ENCODE results near the gene PRPF39.
A peak's percentile ranks its signal among the peaks of the same experiment; 100 is the strongest.
"Not testable (repeated sequence)": the region's sequence is repeated elsewhere in the genome, so short reads cannot be mapped to it uniquely, and the experiment has no call there.

The PRPF39 gene

GRCh38 chr14:45081096-45081495, 2.8 kb upstream of the PRPF39 start:
- not testable (repeated sequence) for DNase-seq (ENCODE audit: extremely low read depth in 1 of 2, low read depth in 1 of 2)

GRCh38 chr14:45082420-45082819, 1.5 kb upstream of the PRPF39 start:
- no peak for DNase-seq (ENCODE audit: extremely low read depth in 1 of 2, low read depth in 1 of 2)

- no peak for DNase-seq (ENCODE audit: extremely low read depth in 1 of 2, low read depth in 1 of 2)
Measured at GRCh38 chr14:45083617-45083975, 320 bp upstream of the PRPF39 start.

- DNase-seq (ENCODE audit: extremely low read depth in 1 of 2, low read depth in 1 of 2): no peak
Measured at GRCh38 chr14:45084946-45085346, 1.0 kb downstream of the PRPF39 start.

- DNase-seq (ENCODE audit: extremely low read depth in 1 of 2, low read depth in 1 of 2): no peak
Measured at GRCh38 chr14:45089813-45090212, 5.9 kb downstream of the PRPF39 start.

- no peak for DNase-seq (ENCODE audit: extremely low read depth in 1 of 2, low read depth in 1 of 2)
Measured at GRCh38 chr14:45091710-45092109, 7.8 kb downstream of the PRPF39 start.

- no peak for DNase-seq (ENCODE audit: extremely low read depth in 1 of 2, low read depth in 1 of 2)
Measured at GRCh38 chr14:45094275-45094674, 10.4 kb downstream of the PRPF39 start.

GRCh38 chr14:45095143-45095542, 11.2 kb downstream of the PRPF39 start:
- no peak for DNase-seq (ENCODE audit: extremely low read depth in 1 of 2, low read depth in 1 of 2)

GRCh38 chr14:45096218-45096617, 12.3 kb downstream of the PRPF39 start:
- DNase-seq (ENCODE audit: extremely low read depth in 1 of 2, low read depth in 1 of 2): no peak

- DNase-seq (ENCODE audit: extremely low read depth in 1 of 2, low read depth in 1 of 2): no peak
Measured at GRCh38 chr14:45103806-45104205, 19.9 kb downstream of the PRPF39 start.

- no peak for DNase-seq (ENCODE audit: extremely low read depth in 1 of 2, low read depth in 1 of 2)
Measured at GRCh38 chr14:45104561-45104960, 20.6 kb downstream of the PRPF39 start.

- DNase-seq (ENCODE audit: extremely low read depth in 1 of 2, low read depth in 1 of 2): no peak
Measured at GRCh38 chr14:45112896-45113781, 29.2 kb downstream of the PRPF39 start.

- no peak for DNase-seq (ENCODE audit: extremely low read depth in 1 of 2, low read depth in 1 of 2)
Measured at GRCh38 chr14:45114327-45114726, 30.4 kb downstream of the PRPF39 start.

GRCh38 chr14:45118594-45118993, 34.7 kb downstream of the PRPF39 start:
- DNase-seq (ENCODE audit: extremely low read depth in 1 of 2, low read depth in 1 of 2): no peak

- DNase-seq (ENCODE audit: extremely low read depth in 1 of 2, low read depth in 1 of 2): no peak
Measured at GRCh38 chr14:45120096-45120495, 36.2 kb downstream of the PRPF39 start.

- no peak for DNase-seq (ENCODE audit: extremely low read depth in 1 of 2, low read depth in 1 of 2)
Measured at GRCh38 chr14:45123271-45123670, 39.4 kb downstream of the PRPF39 start.

GRCh38 chr14:45125754-45126153, 41.8 kb downstream of the PRPF39 start:
- DNase-seq (ENCODE audit: extremely low read depth in 1 of 2, low read depth in 1 of 2): no peak

GRCh38 chr14:45128963-45129629, 45.2 kb downstream of the PRPF39 start:
- DNase-seq (ENCODE audit: extremely low read depth in 1 of 2, low read depth in 1 of 2): no peak

- DNase-seq (ENCODE audit: extremely low read depth in 1 of 2, low read depth in 1 of 2): no peak
Measured at GRCh38 chr14:45133683-45134050, 49.8 kb downstream of the PRPF39 start.

- peak; percentile 85 to 95 for DNase-seq (ENCODE audit: extremely low read depth in 1 of 2, low read depth in 1 of 2)
Measured at GRCh38 chr14:45134051-45134958, 50.4 kb downstream of the PRPF39 start, which contains the start of gene FKBP3. Gene FKBP3, minus strand, starts transcription at chr14:45134481. Its CDS starts 25 bp downstream, at chr14:45134456.

- DNase-seq (ENCODE audit: extremely low read depth in 1 of 2, low read depth in 1 of 2): no peak
Measured at GRCh38 chr14:45135156-45135555, 51.2 kb downstream of the PRPF39 start.

All from stimulated activated CD8-positive, alpha-beta memory T cell treated with anti-CD3 and anti-CD28 coated beads, Interleukin-7, amount 100 ng/mL, for 48 hours (primary cell).